ENCODE data around the gene PRTN3. TPM values are rescaled to one million over a fixed set of nuclear protein-coding genes. Genes with fewer than 3 reads are reported as not detected.

Gene PRTN3
- total RNA-seq, 1 experiment from 2014 or later, result 2.7 TPM

- Histone ChIP-seq H3K27me3 (ENCODE audit: insufficient read depth, low read length) (no peaks in the 10 kb centered on the region), H3K36me3 (ENCODE audit: control insufficient read depth in 1 of 2, insufficient read depth in 2 of 2, low read length in 2 of 2) (peaks cover 9 to 25% of the 10 kb centered on the region in 2 experiments; a peak in 3 of 4 replicates), H3K9ac (ENCODE audit: low read length) (no peak overlapping the region), H3K4me1 (ENCODE audit: control insufficient read depth in 1 of 2, insufficient read depth in 2 of 2, low read length in 2 of 2) (peaks cover 20 to 22% of the 10 kb centered on the region in 2 experiments), H3K9me3 (ENCODE audit: control insufficient read depth in 1 of 2, insufficient read depth in 1 of 2, low read depth in 1 of 2, low read length in 2 of 2) (no peaks in the 10 kb centered on the region), H3K4me3 (replicated peaks in 1 of 2; ENCODE audit: low read depth in 1 of 2, low read length in 2 of 2) (no peak overlapping the region), H2AFZ (ENCODE audit: low read depth, low read length, poor library complexity, severe bottlenecking) (no peak overlapping the region), H3K4me2 (ENCODE audit: low read length) (no peak overlapping the region), H3K27ac (ENCODE audit: low read depth, low read length) (no peak overlapping the region; the same call in 1 of the 2 replicates), H4K20me1 (ENCODE audit: insufficient read depth) (no peaks in the 10 kb centered on the region), H3K9me2 (ENCODE audit: insufficient read depth) (no peaks in the 10 kb centered on the region), H3K79me2 (ENCODE audit: insufficient read depth, low read length) (no peaks in the 10 kb centered on the region)
- CTCF ChIA-PET, result no interaction called here
- DNase-seq (ENCODE audit: low read depth, low spot score) (no peak), ATAC-seq (no peak)
- POLR2A ChIA-PET, result no interaction called here
- RAD21 ChIA-PET (ENCODE audit: low non-redundant PET in 1 of 2, low total read pairs in 2 of 2, uncharacterized antibody in 2 of 2, unreplicated experiment in 2 of 2), result no interaction called here
- BruUV-seq (replicated peaks), result no TSS peak
- TF ChIP-seq EGR1 (IDR thresholded peaks at IDR 0.05; ENCODE audit: low read depth) (no peak), ZNF274 (IDR thresholded peaks at IDR 0.05; ENCODE audit: low read depth, low read length) (no peak), SP1 (IDR thresholded peaks at IDR 0.05; ENCODE audit: low read depth) (no peak), REST (IDR thresholded peaks at IDR 0.05; ENCODE audit: low read depth) (no peak), TCF7L2 (IDR thresholded peaks at IDR 0.05; ENCODE audit: borderline replicate concordance, extremely low read depth, insufficient read depth, insufficient read length) (no peak), CTCF (IDR thresholded peaks at IDR 0.05 in 2 of 3, conservative IDR thresholded peaks at IDR 0.05 in 1 of 3; ENCODE audit: borderline replicate concordance in 1 of 3, insufficient read depth in 1 of 3, low read depth in 2 of 3, low read length in 2 of 3) (no peak)
- intact Hi-C loops (cut with micrococcal nuclease), result no loop called here
These were observed 44.9 kb downstream of the PRTN3 start for GRCh38 chr19:885536-886224.

All from HCT116 (cell line).